Thoracic aorta (tissue), 2 donors: Measurements from ENCODE around the gene PEBP1. TPM values are rescaled to one million over a fixed set of nuclear protein-coding genes. Genes with fewer than 3 reads are reported as not detected.
A peak's percentile ranks its signal among the peaks of the same experiment; 100 is the strongest.

Experiments used
- ATAC-seq: fragments of 150-250 bp; one replicate; pipeline ENCODE4 v1.8.0; 2017; ENCODE audit warnings: low read depth; ENCODE audit not compliant: insufficient number of reproducible peaks, low FRiP score
- DNase-seq: peaks from one replicate; pipeline ENCODE4 v3.0.0-alpha.2; 2020; ENCODE audit warnings: low spot score
- H3K27ac ChIP-seq, 2 donors: fragments of 200-600 bp; sonication (generic); 1 replicate in 1 of 2; 2 replicates in 1 of 2; pipeline ENCODE4 v1.5.1; 2016; ENCODE audit warnings: mild to moderate bottlenecking in 2 of 2, moderate library complexity in 2 of 2
- H3K27me3 ChIP-seq: fragments of 200-600 bp; sonication (generic); replicated peaks from 2 replicates; pipeline ENCODE4 v1.6.0; 2016; ENCODE audit warnings: mild to moderate bottlenecking; ENCODE audit not compliant: insufficient read depth
- H3K36me3 ChIP-seq: fragments of 200-600 bp; sonication (generic); one replicate; pipeline ENCODE4 v1.5.1; 2016
- H3K4me1 ChIP-seq, 2 donors: fragments of 200-600 bp; sonication (generic); 1 replicate in 1 of 2; 2 replicates in 1 of 2; pipeline versions ENCODE4 v1.5.1 to v1.6.0; 2016; ENCODE audit warnings: low read depth in 2 of 2, mild to moderate bottlenecking in 1 of 2; ENCODE audit not compliant: control insufficient read depth in 1 of 2
- H3K4me3 ChIP-seq: fragments of 200-600 bp; sonication (generic); 2 replicates; pipeline ENCODE4 v1.5.1; 2016; ENCODE audit warnings: mild to moderate bottlenecking
- H3K9me3 ChIP-seq: fragments of 200-600 bp; sonication (generic); 2 replicates; pipeline ENCODE4 v1.5.1; 2016
- total RNA-seq, 2 donors: library from RNA; depleted of rRNA; stranded (reverse); fragments of >200 nt; gene quantifications; one replicate each; pipeline versions ENCODE4 v1.1.0 to v1.2.3, GENCODE V29; 2016
- TF ChIP-seq, protein P1 (sequence below): fragments of 200-600 bp; sonication (generic); IDR thresholded peaks from one replicate; pipeline ENCODE4 v1.5.1; 2019; ENCODE audit warnings: antibody characterized with exemption

Gene PEBP1
- total RNA-seq, 2 donors from 2014 or later = 248 to 385 TPM

DNA sequence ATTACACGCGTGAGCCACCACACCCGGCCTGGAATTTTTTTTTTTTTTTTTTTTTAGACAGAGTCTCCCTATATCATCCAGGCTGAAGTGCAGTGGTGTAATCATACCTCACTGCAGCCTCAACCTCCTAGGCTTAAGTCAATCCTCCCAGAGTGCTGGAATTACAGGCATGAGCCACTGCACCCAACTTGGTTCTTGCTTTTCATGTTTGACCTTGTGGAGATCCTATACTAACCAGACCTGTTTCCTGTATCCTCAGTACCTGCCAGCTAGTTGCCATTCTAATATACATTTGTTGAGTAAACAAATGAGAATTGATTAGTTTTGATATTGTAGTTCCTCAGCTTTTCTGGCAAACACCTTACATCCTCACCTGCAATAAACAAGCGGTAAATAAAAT is 28.9 kb upstream of the PEBP1 start:
- peaks cover 3 to 6% of the 10 kb centered on the region in 2 donors for H3K4me1 ChIP-seq
- H3K9me3 ChIP-seq = no peaks in the 10 kb centered on the region
- no peaks in the 10 kb centered on the region for H3K27me3 ChIP-seq
- TF ChIP-seq, protein P1, sequence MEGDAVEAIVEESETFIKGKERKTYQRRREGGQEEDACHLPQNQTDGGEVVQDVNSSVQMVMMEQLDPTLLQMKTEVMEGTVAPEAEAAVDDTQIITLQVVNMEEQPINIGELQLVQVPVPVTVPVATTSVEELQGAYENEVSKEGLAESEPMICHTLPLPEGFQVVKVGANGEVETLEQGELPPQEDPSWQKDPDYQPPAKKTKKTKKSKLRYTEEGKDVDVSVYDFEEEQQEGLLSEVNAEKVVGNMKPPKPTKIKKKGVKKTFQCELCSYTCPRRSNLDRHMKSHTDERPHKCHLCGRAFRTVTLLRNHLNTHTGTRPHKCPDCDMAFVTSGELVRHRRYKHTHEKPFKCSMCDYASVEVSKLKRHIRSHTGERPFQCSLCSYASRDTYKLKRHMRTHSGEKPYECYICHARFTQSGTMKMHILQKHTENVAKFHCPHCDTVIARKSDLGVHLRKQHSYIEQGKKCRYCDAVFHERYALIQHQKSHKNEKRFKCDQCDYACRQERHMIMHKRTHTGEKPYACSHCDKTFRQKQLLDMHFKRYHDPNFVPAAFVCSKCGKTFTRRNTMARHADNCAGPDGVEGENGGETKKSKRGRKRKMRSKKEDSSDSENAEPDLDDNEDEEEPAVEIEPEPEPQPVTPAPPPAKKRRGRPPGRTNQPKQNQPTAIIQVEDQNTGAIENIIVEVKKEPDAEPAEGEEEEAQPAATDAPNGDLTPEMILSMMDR = no peak
- DNase-seq (no peak), ATAC-seq (no peak)
- H3K4me3 ChIP-seq = no peak overlapping the region
- no peaks in the 10 kb centered on the region for H3K36me3 ChIP-seq
- no peak overlapping the region for H3K27ac ChIP-seq

DNA sequence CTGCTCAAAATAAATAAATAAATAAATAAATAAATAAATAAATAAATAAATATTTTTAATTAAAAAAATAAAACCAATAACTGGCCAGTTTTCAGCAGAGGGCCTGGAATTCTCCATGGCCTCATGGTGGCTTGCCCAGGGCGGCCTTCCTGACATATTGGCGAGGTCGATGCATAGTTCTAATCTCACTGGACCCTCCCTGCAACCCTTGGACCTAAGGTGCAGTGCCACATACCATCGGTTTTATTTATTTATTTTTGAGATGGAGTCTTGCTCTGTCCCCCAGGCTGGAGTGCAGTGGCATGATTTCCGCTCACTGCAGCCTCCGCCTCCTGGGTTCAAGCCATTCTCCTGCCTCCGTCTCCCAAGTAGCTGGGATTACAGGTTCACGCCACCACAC is 28.2 kb upstream of the PEBP1 start:
- H3K36me3 ChIP-seq = no peaks in the 10 kb centered on the region
- TF ChIP-seq, protein P1 = no peak
- H3K4me1 ChIP-seq = peaks cover 2 to 6% of the 10 kb centered on the region in 2 donors
- H3K27ac ChIP-seq = no peak overlapping the region
- no peak for ATAC-seq
- H3K27me3 ChIP-seq = no peaks in the 10 kb centered on the region
- no peaks in the 10 kb centered on the region for H3K9me3 ChIP-seq
- no peak overlapping the region for H3K4me3 ChIP-seq
- no peak for DNase-seq

DNA sequence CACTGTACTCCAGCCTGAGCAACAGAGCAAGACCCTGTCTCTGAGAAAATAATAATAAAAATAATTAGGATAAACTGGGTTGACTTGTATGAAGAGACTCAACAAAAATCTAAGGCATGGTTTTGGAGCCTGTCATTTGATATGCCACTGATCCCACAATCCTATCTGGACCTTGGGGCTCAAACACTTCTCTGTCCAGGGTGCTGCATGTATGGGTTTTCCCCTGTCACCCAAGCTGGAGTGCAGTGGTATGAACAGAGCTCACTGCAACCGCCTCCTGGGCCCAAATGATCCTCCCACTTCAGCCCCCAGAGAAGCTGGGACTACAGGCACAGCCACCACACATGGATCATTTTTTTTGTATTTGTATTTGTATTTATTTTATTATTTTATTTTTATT is 26.8 kb upstream of the PEBP1 start:
- no peak for ATAC-seq

DNA sequence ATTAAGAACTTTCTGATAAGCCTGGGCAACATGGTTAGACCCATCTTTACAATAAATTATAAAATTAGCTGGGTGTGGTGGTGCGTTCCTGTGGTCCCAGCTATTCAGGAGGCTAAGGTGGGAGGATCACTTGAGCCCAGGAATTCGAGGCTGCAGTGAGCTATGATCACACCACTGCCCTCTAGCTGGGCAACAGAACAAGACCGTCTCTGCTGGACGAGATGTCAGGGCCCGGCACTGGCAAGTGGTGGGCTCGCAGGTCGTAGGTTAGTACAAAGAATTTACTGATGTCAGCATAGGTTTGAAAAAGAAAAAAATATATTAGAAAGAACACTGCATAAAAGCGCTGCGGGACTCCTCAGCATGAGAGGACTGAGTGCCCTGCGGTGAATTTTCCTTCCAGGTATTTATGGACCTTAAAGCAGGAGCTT is 16.5 kb upstream of the PEBP1 start:
- no peaks in the 10 kb centered on the region for H3K36me3 ChIP-seq
- TF ChIP-seq, protein P1 = no peak
- no peaks in the 10 kb centered on the region for H3K4me1 ChIP-seq
- H3K4me3 ChIP-seq = no peak overlapping the region
- ATAC-seq (no peak), DNase-seq (no peak)
- H3K27ac ChIP-seq = no peak overlapping the region
- no peaks in the 10 kb centered on the region for H3K27me3 ChIP-seq
- no peaks in the 10 kb centered on the region for H3K9me3 ChIP-seq

More for the DNA sequence above, 26.8 kb upstream of the PEBP1 start:
- Histone ChIP-seq H3K27me3 (no peaks in the 10 kb centered on the region), H3K9me3 (no peaks in the 10 kb centered on the region), H3K4me1 (peaks cover 0 to 6% of the 10 kb centered on the region in 2 donors), H3K36me3 (no peaks in the 10 kb centered on the region), H3K4me3 (no peak overlapping the region), H3K27ac (no peak overlapping the region)
- no peak for DNase-seq
- TF ChIP-seq, protein P1 = no peak

DNA sequence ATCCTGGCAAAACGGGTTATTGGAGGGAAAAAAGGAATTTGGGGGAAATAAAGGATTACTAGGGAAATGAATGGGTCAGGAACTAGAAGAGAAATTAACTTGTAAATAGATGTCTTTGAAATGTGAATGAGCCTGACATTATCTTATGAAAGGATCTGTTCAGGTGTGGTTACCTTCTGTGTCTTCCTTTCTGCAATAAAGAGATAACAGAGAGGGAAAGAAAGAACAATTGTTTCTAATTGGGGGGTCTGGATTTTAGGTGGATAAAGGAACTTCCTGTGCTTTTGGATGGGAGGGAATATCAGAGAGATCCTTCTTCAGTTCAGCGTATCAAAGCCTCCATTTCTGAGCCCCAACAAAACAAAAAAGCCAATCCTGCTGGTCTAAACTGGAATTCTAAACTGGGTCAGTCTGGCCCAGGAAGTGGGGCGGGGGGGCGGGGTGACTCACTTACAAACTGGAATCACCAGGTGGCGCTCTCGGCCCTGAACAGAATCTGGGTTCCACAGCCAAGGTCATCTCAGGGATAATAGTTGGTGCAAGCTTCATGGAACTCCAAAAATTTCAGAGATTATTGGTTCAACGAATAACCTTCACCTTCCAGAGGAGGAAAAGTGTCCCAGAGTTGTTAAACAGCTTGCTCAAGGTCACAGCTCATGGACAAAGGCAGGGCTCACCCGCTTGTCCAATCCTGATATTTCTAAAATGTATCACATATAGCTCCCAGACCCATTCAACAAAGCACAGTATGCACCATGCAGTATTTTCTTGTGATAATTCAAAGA is 15.2 kb upstream of the PEBP1 start:
- Histone ChIP-seq H3K4me3 (no peak overlapping the region), H3K4me1 (no peaks in the 10 kb centered on the region), H3K27me3 (no peaks in the 10 kb centered on the region), H3K36me3 (no peaks in the 10 kb centered on the region), H3K9me3 (no peaks in the 10 kb centered on the region), H3K27ac (no peak overlapping the region)
- TF ChIP-seq, protein P1 = peak; percentile 67
- DNase-seq = no peak
- no peak for ATAC-seq
